ENCODE results near the gene RSL1D1. TPM values are rescaled to one million over a fixed set of nuclear protein-coding genes. Genes with fewer than 3 reads are reported as not detected.
A peak's percentile ranks its signal among the peaks of the same experiment; 100 is the strongest.

RSL1D1 gene
- total and polyA plus RNA-seq, 2 donors, result 107 to 128 TPM

GRCh38 chr16:11797166-11797956, 54.0 kb downstream of the RSL1D1 start, which contains the start of gene ZC3H7A:
Gene ZC3H7A, minus strand, starts transcription at chr16:11797258. Its CDS starts 14,904 bp downstream, at chr16:11782354.
- under 1% methylated on average over 80 of the region's 80 CpGs for WGBS
- peaks cover 0 to 5% of the 10 kb centered on the region in 2 donors for H3K36me3 ChIP-seq (ENCODE audit: control insufficient read depth in 2 of 2, insufficient read depth in 2 of 2, low read length in 1 of 2)
- H3K4me1 ChIP-seq (ENCODE audit: control insufficient read depth in 2 of 2, insufficient read depth in 2 of 2, low read length in 2 of 2), result peaks cover 49 to 63% of the 10 kb centered on the region in 2 donors
- peak; percentile 79 to 96 (median 91) for DNase-seq (ENCODE audit: low read depth in 6 of 9, low spot score in 9 of 9)
- H3K27ac ChIP-seq (ENCODE audit: low read depth in 1 of 2, low read length in 1 of 2), result peak within 1 kb of the TSS; percentile 86 to 98
- H3K27me3 ChIP-seq (ENCODE audit: control insufficient read depth in 2 of 2, insufficient read depth in 1 of 2, low read length in 1 of 2), result no peaks in the 10 kb centered on the region
- no peaks in the 10 kb centered on the region for H3K9me3 ChIP-seq (ENCODE audit: control insufficient read depth in 2 of 2, insufficient read depth in 1 of 2, low read length in 1 of 2)
- peak within 1 kb of the TSS; percentile 87 to 99 for H3K4me3 ChIP-seq (ENCODE audit: low read length in 2 of 2)

DNA sequence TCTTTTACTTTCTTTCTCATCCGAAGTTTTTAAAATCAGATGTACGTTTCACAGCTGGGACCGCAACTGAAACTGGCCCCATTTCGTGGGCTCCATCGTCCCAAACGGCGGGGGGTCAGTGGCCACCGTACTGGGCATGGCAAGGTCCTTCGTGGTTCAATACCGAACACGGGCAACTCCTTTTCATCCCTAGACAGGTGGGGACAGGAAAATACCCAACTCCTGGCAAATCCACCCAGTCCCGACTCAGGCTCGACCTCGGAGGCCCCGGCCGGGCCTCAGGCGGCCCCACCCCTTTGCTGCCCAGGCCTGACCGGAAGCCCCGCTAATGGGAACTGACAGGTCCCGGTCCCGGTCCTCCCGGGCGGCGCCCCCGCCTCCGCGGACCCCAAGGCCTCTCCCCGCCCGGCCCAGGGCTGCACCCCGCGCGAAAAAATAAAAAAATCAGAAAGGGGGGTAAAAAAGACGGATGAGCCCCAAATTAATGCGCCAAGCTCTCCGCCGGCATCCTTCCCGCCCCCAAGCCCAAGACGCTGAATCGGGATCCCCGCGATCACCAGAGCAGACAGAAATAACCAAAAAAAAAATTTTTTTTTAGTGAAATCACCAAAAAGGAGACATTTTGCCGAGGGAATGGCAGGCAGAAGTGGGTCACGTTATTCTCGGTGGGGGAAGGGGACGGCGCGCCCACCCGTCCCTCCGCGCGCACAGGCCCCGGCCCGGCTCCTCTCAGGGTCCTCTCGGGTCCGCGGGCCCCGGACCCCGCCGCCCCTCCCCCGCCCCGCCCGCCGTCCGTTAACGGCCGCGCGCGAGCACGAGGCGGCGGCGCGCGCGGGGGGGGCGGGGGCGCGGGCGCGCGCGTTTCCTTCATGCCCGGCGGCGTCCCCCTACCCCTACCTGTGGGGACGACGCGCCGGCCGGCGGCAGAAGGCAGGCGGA, 54.8 kb downstream of the RSL1D1 start:
- peak overlapping the region; percentile 87 to 99 for H3K4me3 ChIP-seq (ENCODE audit: low read length in 2 of 2)
- DNase-seq (ENCODE audit: low read depth in 6 of 9, low spot score in 9 of 9), result no peak
- 1% methylated on average over 93 of the region's 93 CpGs for WGBS
- H3K27ac ChIP-seq (ENCODE audit: low read depth in 1 of 2, low read length in 1 of 2), result peak overlapping the region; percentile 86 to 98
- H3K27me3 ChIP-seq (ENCODE audit: control insufficient read depth in 2 of 2, insufficient read depth in 1 of 2, low read length in 1 of 2), result no peaks in the 10 kb centered on the region
- no peaks in the 10 kb centered on the region for H3K9me3 ChIP-seq (ENCODE audit: control insufficient read depth in 2 of 2, insufficient read depth in 1 of 2, low read length in 1 of 2)
- peaks cover 54 to 69% of the 10 kb centered on the region in 2 donors for H3K4me1 ChIP-seq (ENCODE audit: control insufficient read depth in 2 of 2, insufficient read depth in 2 of 2, low read length in 2 of 2)
- peaks cover 0 to 5% of the 10 kb centered on the region in 2 donors for H3K36me3 ChIP-seq (ENCODE audit: control insufficient read depth in 2 of 2, insufficient read depth in 2 of 2, low read length in 1 of 2)

DNA sequence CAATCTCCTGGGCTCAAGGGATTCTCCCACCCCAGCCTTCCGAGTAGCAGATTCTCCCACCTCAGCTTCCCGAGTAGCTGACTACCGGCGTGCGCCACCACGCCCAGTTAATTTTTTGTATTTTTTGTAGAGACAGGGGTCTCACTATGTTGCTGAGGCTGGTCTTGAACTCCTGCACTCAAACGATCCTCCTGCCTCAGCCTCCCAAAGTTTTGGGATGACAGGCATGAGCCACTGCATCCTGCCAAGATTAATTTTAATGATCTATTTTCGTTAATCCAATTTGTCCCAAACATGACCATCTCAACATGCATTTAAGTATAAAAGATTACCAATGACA, 55.5 kb downstream of the RSL1D1 start:
- Histone ChIP-seq H3K4me1 (ENCODE audit: control insufficient read depth in 2 of 2, insufficient read depth in 2 of 2, low read length in 2 of 2) (peaks cover 60 to 75% of the 10 kb centered on the region in 2 donors), H3K36me3 (ENCODE audit: control insufficient read depth in 2 of 2, insufficient read depth in 2 of 2, low read length in 1 of 2) (peaks cover 0 to 5% of the 10 kb centered on the region in 2 donors), H3K27ac (ENCODE audit: low read depth in 1 of 2, low read length in 1 of 2) (peak overlapping the region; percentile 53 to 86), H3K27me3 (ENCODE audit: control insufficient read depth in 2 of 2, insufficient read depth in 1 of 2, low read length in 1 of 2) (no peaks in the 10 kb centered on the region), H3K4me3 (ENCODE audit: low read length in 2 of 2) (peak overlapping the region; percentile 87 to 99), H3K9me3 (ENCODE audit: control insufficient read depth in 2 of 2, insufficient read depth in 1 of 2, low read length in 1 of 2) (no peaks in the 10 kb centered on the region)
- DNase-seq (ENCODE audit: low read depth in 6 of 9, low spot score in 9 of 9), result no peak
- 79% methylated on average over 8 of the region's 8 CpGs for WGBS

DNA sequence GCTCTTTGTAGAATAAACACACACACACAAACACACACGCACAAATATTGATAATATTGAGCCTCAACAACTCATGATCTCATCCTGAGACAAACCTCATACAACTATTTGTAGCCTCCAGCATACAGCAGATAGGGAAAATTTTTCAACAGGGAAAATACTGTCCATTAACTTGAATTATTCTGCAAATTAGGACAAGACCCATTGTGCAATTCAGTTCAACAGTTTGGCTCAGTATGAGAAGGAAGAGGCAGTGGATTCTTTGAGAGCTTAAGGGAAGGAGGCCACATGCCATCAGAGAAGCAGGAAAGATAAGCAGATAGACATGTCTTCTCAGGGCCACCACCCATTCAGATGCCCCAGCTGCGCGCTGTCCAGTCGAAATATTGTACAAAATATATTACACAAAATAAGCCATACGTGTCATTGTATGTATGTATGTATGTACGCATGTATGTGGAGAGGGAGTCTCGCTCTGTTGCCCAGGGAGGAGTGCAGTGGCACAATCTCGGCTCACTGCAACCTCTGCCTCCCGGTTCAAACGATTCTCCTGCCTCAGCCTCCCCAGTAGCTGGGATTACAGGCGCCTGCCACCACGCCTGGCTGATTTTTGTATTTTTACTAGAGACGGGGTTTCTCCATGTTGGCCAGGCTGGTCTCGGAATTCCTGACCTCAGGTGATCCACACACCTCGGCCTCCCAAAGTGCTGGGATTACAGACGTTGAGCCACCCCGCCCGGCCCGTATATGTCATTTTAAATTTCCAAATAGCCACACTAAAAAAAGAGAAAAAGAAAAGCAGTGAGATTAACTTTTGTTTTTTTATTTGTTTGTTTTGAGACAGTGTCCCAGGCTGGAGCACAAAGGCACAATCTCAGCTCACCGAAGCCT, 56.1 kb downstream of the RSL1D1 start:
- no peak for DNase-seq (ENCODE audit: low read depth in 6 of 9, low spot score in 9 of 9)
- Histone ChIP-seq H3K27me3 (ENCODE audit: control insufficient read depth in 2 of 2, insufficient read depth in 1 of 2, low read length in 1 of 2) (no peaks in the 10 kb centered on the region), H3K4me1 (ENCODE audit: control insufficient read depth in 2 of 2, insufficient read depth in 2 of 2, low read length in 2 of 2) (peaks cover 58 to 72% of the 10 kb centered on the region in 2 donors), H3K36me3 (ENCODE audit: control insufficient read depth in 2 of 2, insufficient read depth in 2 of 2, low read length in 1 of 2) (peaks cover 0 to 7% of the 10 kb centered on the region in 2 donors), H3K27ac (ENCODE audit: low read depth in 1 of 2, low read length in 1 of 2) (peak overlapping the region; percentile 65 to 86), H3K9me3 (ENCODE audit: control insufficient read depth in 2 of 2, insufficient read depth in 1 of 2, low read length in 1 of 2) (no peaks in the 10 kb centered on the region), H3K4me3 (ENCODE audit: low read length in 2 of 2) (peak overlapping the region; percentile 87 to 99)
- 96% methylated on average over 20 of the region's 20 CpGs for WGBS

DNA sequence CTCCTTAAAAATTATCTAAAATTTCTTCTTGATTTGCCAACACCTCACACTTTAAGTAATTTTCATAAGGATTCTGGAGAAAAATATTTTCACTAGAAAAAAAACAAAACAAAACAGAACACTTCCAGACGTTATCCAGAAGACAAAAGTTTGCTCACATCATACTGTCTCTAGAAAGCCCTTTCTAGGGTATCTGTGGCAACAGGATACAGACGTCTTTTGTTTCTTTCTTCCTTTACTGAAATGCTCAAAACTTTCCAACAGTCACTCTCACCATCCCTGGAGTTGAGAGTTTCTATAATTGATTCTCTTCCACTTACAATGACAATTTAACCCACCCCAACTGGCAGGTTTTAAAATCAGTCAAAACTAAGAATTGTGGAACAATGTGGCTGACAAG, 56.9 kb downstream of the RSL1D1 start:
- Histone ChIP-seq H3K27me3 (ENCODE audit: control insufficient read depth in 2 of 2, insufficient read depth in 1 of 2, low read length in 1 of 2) (no peaks in the 10 kb centered on the region), H3K4me1 (ENCODE audit: control insufficient read depth in 2 of 2, insufficient read depth in 2 of 2, low read length in 2 of 2) (peaks cover 50 to 64% of the 10 kb centered on the region in 2 donors), H3K9me3 (ENCODE audit: control insufficient read depth in 2 of 2, insufficient read depth in 1 of 2, low read length in 1 of 2) (no peaks in the 10 kb centered on the region), H3K27ac (ENCODE audit: low read depth in 1 of 2, low read length in 1 of 2) (peak overlapping the region; percentile 40 to 65), H3K36me3 (ENCODE audit: control insufficient read depth in 2 of 2, insufficient read depth in 2 of 2, low read length in 1 of 2) (peaks cover 0 to 12% of the 10 kb centered on the region in 2 donors), H3K4me3 (ENCODE audit: low read length in 2 of 2) (no peak overlapping the region)
- DNase-seq (ENCODE audit: low read depth in 6 of 9, low spot score in 9 of 9), result no peak
- 53% methylated on average over 2 of the region's 2 CpGs for WGBS

DNA sequence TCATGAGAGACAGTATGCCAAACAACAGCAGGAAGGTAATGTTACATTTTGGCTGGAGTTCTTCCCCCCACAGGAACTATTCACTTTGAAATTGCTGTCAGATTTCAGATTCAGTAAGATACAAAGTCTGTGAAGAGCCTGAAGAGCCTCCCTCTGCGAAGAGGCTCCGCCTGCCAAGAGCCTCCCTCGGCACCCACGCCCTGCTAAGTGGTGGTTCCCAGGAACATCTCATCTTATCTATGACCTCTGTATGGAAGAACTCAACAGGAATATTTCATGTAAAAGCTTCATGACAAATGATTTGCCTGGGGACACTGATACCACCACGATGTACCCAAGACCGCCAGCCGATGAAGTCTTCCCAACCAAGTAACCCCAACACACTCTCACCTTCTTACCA, 57.5 kb downstream of the RSL1D1 start:
- H3K36me3 ChIP-seq (ENCODE audit: control insufficient read depth in 2 of 2, insufficient read depth in 2 of 2, low read length in 1 of 2), result peaks cover 0 to 12% of the 10 kb centered on the region in 2 donors
- no peaks in the 10 kb centered on the region for H3K27me3 ChIP-seq (ENCODE audit: control insufficient read depth in 2 of 2, insufficient read depth in 1 of 2, low read length in 1 of 2)
- 85% methylated on average over 7 of the region's 7 CpGs for WGBS
- H3K9me3 ChIP-seq (ENCODE audit: control insufficient read depth in 2 of 2, insufficient read depth in 1 of 2, low read length in 1 of 2), result no peaks in the 10 kb centered on the region
- peak overlapping the region; percentile 52 to 59 for H3K27ac ChIP-seq (ENCODE audit: low read depth in 1 of 2, low read length in 1 of 2)
- peaks cover 49 to 60% of the 10 kb centered on the region in 2 donors for H3K4me1 ChIP-seq (ENCODE audit: control insufficient read depth in 2 of 2, insufficient read depth in 2 of 2, low read length in 2 of 2)
- DNase-seq (ENCODE audit: low read depth in 6 of 9, low spot score in 9 of 9), result peak in 1 of 9 donors; percentile 51
- H3K4me3 ChIP-seq (ENCODE audit: low read length in 2 of 2), result no peak overlapping the region

DNA sequence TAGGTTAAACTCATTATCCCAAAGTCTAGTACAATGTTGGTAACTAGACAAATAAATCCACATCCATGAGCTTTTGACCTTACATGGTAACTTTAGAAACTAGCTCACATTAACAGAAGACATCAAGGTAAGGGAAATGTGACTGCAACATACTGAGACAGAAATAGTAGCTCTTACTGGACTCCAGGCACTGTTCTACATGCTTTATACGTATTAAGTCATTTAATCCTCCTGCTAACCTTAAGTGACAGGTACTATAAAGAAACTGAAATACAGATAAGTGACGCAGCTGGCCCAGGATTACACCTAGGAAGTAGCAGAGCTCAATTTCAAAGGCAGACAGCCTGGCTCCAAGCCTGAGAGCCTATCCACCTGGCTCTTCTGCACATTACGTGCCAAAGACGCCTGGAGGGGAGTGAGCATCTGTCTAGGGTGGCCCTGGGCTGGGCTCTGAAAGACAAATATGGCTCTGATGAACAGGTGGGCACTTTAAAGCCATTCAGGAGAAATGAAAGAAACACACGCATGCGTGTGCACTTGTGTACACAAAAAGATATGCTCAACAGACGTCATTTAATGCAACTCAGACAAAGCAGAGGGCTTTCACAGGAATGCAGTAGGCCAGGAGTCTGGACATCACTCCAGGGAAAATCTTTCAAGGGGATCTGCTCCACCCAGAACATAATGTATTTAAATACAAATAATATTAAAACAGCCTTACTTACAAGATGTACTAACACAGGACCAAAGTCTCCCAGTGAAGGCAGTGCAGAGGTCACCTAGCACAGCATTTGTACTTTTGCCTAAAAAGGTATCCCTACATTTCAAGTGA, 58.7 kb downstream of the RSL1D1 start:
- DNase-seq (ENCODE audit: low read depth in 6 of 9, low spot score in 9 of 9), result peak in 2 of 9 donors; percentile 42 to 62
- H3K27ac ChIP-seq (ENCODE audit: low read depth in 1 of 2, low read length in 1 of 2), result peak overlapping the region; percentile 59 to 86
- WGBS, result 49% methylated on average over 7 of the region's 7 CpGs
- H3K27me3 ChIP-seq (ENCODE audit: control insufficient read depth in 2 of 2, insufficient read depth in 1 of 2, low read length in 1 of 2), result no peaks in the 10 kb centered on the region
- no peak overlapping the region for H3K4me3 ChIP-seq (ENCODE audit: low read length in 2 of 2)
- H3K4me1 ChIP-seq (ENCODE audit: control insufficient read depth in 2 of 2, insufficient read depth in 2 of 2, low read length in 2 of 2), result peaks cover 41 to 51% of the 10 kb centered on the region in 2 donors
- H3K9me3 ChIP-seq (ENCODE audit: control insufficient read depth in 2 of 2, insufficient read depth in 1 of 2, low read length in 1 of 2), result no peaks in the 10 kb centered on the region
- peaks cover 0 to 12% of the 10 kb centered on the region in 2 donors for H3K36me3 ChIP-seq (ENCODE audit: control insufficient read depth in 2 of 2, insufficient read depth in 2 of 2, low read length in 1 of 2)

Data from thymus (tissue), 11 donors.